Neural progenitor cell (in vitro differentiated cells): ENCODE measurements around the gene JAZF1. TPM values are rescaled to one million over a fixed set of nuclear protein-coding genes. Genes with fewer than 3 reads are reported as not detected.

ENCODE experiments used
- DNase-seq: peaks from one replicate; pipeline ENCODE4 v3.0.0-alpha.2; 2016; ENCODE audit warnings: low spot score
- H2AFZ ChIP-seq: fragments of 200-600 bp; sonication (generic); replicated peaks from 2 replicates; pipeline ENCODE4 v1.6.1; 2016; ENCODE audit warnings: antibody characterized with exemption
- H3F3A ChIP-seq: fragments of 200-600 bp; sonication (generic); 2 replicates; pipeline ENCODE4 v1.6.1; 2016; ENCODE audit warnings: antibody characterized with exemption, low read depth
- H3K27ac ChIP-seq: fragments of 200-600 bp; sonication (generic); 2 replicates; pipeline ENCODE4 v1.5.1; 2016; ENCODE audit warnings: mild to moderate bottlenecking
- H3K27me3 ChIP-seq: fragments of 200-600 bp; sonication (generic); 2 replicates; pipeline ENCODE4 v1.6.1; 2016; ENCODE audit warnings: mild to moderate bottlenecking, moderate library complexity
- H3K36me3 ChIP-seq: fragments of 200-600 bp; sonication (generic); 2 replicates; pipeline ENCODE4 v1.5.1; 2016
- H3K4me1 ChIP-seq: fragments of 200-600 bp; sonication (generic); 2 replicates; pipeline ENCODE4 v1.6.1; 2016; ENCODE audit warnings: mixed run types
- H3K4me2 ChIP-seq: fragments of 200-600 bp; sonication (generic); 2 replicates; pipeline ENCODE4 v1.6.1; 2016
- H3K4me3 ChIP-seq: fragments of 200-600 bp; sonication (generic); 2 replicates; pipeline ENCODE4 v1.5.1; 2016
- H3K79me2 ChIP-seq: fragments of 200-600 bp; sonication (generic); 2 replicates; pipeline ENCODE4 v1.6.1; 2016; ENCODE audit warnings: low read depth
- H3K9ac ChIP-seq: fragments of 200-600 bp; sonication (generic); 2 replicates; pipeline ENCODE4 v1.6.1; 2016
- H3K9me3 ChIP-seq: fragments of 200-600 bp; sonication (generic); 2 replicates; pipeline ENCODE4 v1.5.1; 2016; ENCODE audit warnings: low read depth
- H4K20me1 ChIP-seq: fragments of 200-600 bp; sonication (generic); 2 replicates; pipeline ENCODE4 v1.6.1; 2016; ENCODE audit warnings: low read depth
- H3K27ac Mint-ChIP-seq: 3 replicates; pipeline ENCODE4 v1.8.0; 2021; ENCODE audit warnings: mixed read lengths
- H3K27me3 Mint-ChIP-seq: 2 replicates; pipeline ENCODE4 v1.8.0; 2022; ENCODE audit warnings: low read depth, mild to moderate bottlenecking, inconsistent platforms, moderate library complexity, mixed read lengths; ENCODE audit not compliant: insufficient read depth
- H3K36me3 Mint-ChIP-seq: 3 replicates; pipeline ENCODE4 v1.8.0; 2021; ENCODE audit warnings: mixed read lengths
- H3K4me1 Mint-ChIP-seq: 3 replicates; pipeline ENCODE4 v1.8.0; 2021; ENCODE audit warnings: mixed read lengths
- H3K4me3 Mint-ChIP-seq: 3 replicates; pipeline ENCODE4 v1.8.0; 2021; ENCODE audit warnings: mild to moderate bottlenecking, moderate library complexity, mixed read lengths
- H3K9me3 Mint-ChIP-seq: 3 replicates; pipeline ENCODE4 v1.8.0; 2020; ENCODE audit warnings: mixed read lengths
- CTCF ChIP-seq: fragments of 200-600 bp; sonication (generic); IDR thresholded peaks from 2 replicates; pipeline ENCODE4 v1.5.1; 2017; ENCODE audit warnings: antibody characterized with exemption, mild to moderate bottlenecking
- EZH2 ChIP-seq: fragments of 200-600 bp; sonication (generic); IDR thresholded peaks from 2 replicates; pipeline ENCODE4 v1.6.1; 2017; ENCODE audit warnings: antibody characterized with exemption, mild to moderate bottlenecking, moderate library complexity
- EZH2phosphoT487 ChIP-seq: fragments of 200-600 bp; sonication (generic); IDR thresholded peaks from 2 replicates; pipeline ENCODE4 v1.6.1; 2017; ENCODE audit warnings: antibody characterized with exemption
- total RNA-seq: library from RNA; depleted of rRNA; stranded (reverse); fragments of >200 nt; gene quantifications from 2 replicates; pipeline ENCODE4 v1.2.3, GENCODE V29; 2015; ENCODE audit warnings: low replicate concordance

The JAZF1 gene
- total RNA-seq, 1 donor from 2014 or later: 3.1 TPM

- Histone ChIP-seq H4K20me1 (no peaks in the 10 kb centered on the region), H3K27me3 (no peaks in the 10 kb centered on the region), H3K9ac (no peak overlapping the region), H3K4me2 (no peak overlapping the region), H3K4me1 (no peaks in the 10 kb centered on the region), H3K4me3 (no peak overlapping the region), H3K79me2 (no peaks in the 10 kb centered on the region), H3F3A (no peaks in the 10 kb centered on the region), H2AFZ (no peak overlapping the region), H3K9me3 (no peaks in the 10 kb centered on the region), H3K27ac (no peak overlapping the region), H3K36me3 (no peaks in the 10 kb centered on the region)
- Mint-ChIP-seq H3K27ac (no peak overlapping the region), H3K4me1 (no peaks in the 10 kb centered on the region), H3K27me3 (peaks cover 3% of the 10 kb centered on the region), H3K9me3 (no peaks in the 10 kb centered on the region), H3K4me3 (no peak overlapping the region), H3K36me3 (no peaks in the 10 kb centered on the region)
- no peak for DNase-seq
- TF ChIP-seq EZH2 (no peak), EZH2phosphoT487 (no peak), CTCF (no peak)
Measured at GRCh38 chr7:28112883-28113540, 67.6 kb downstream of the JAZF1 start.

- H4K20me1 ChIP-seq: no peaks in the 10 kb centered on the region
- no peak overlapping the region for H3K9ac ChIP-seq
- H3F3A ChIP-seq: no peaks in the 10 kb centered on the region
- H3K27ac ChIP-seq: no peak overlapping the region
- Mint-ChIP-seq H3K4me3 (no peak overlapping the region), H3K36me3 (no peaks in the 10 kb centered on the region), H3K27me3 (peaks cover 3% of the 10 kb centered on the region), H3K4me1 (no peaks in the 10 kb centered on the region), H3K27ac (no peak overlapping the region), H3K9me3 (no peaks in the 10 kb centered on the region)
- TF ChIP-seq EZH2phosphoT487: no peak
- TF ChIP-seq CTCF: no peak
- TF ChIP-seq EZH2: no peak
- no peak overlapping the region for H3K4me2 ChIP-seq
- DNase-seq: no peak
- no peaks in the 10 kb centered on the region for H3K4me1 ChIP-seq
- no peaks in the 10 kb centered on the region for H3K9me3 ChIP-seq
- H2AFZ ChIP-seq: no peak overlapping the region
- no peak overlapping the region for H3K4me3 ChIP-seq
- no peaks in the 10 kb centered on the region for H3K79me2 ChIP-seq
- no peaks in the 10 kb centered on the region for H3K36me3 ChIP-seq
- no peaks in the 10 kb centered on the region for H3K27me3 ChIP-seq
Measured at GRCh38 chr7:28112467-28112866, 68.1 kb downstream of the JAZF1 start.

GRCh38 chr7:28112012-28112411 lies 68.6 kb downstream of the JAZF1 start:
- Mint-ChIP-seq H3K4me1 (no peaks in the 10 kb centered on the region), H3K4me3 (no peak overlapping the region), H3K27me3 (peaks cover 3% of the 10 kb centered on the region), H3K27ac (no peak overlapping the region), H3K9me3 (no peaks in the 10 kb centered on the region), H3K36me3 (no peaks in the 10 kb centered on the region)
- no peaks in the 10 kb centered on the region for H4K20me1 ChIP-seq
- TF ChIP-seq CTCF: no peak
- no peak for TF ChIP-seq EZH2phosphoT487
- TF ChIP-seq EZH2: no peak
- H3K79me2 ChIP-seq: no peaks in the 10 kb centered on the region
- no peaks in the 10 kb centered on the region for H3K9me3 ChIP-seq
- H3K4me2 ChIP-seq: no peak overlapping the region
- no peaks in the 10 kb centered on the region for H3K36me3 ChIP-seq
- no peak overlapping the region for H3K4me3 ChIP-seq
- no peaks in the 10 kb centered on the region for H3F3A ChIP-seq
- H3K27me3 ChIP-seq: no peaks in the 10 kb centered on the region
- no peak for DNase-seq
- H3K9ac ChIP-seq: no peak overlapping the region
- no peak overlapping the region for H2AFZ ChIP-seq
- H3K27ac ChIP-seq: no peak overlapping the region
- no peaks in the 10 kb centered on the region for H3K4me1 ChIP-seq
